Neural cell (in vitro differentiated cells): ENCODE measurements around the gene FOXRED1. TPM values are rescaled to one million over a fixed set of nuclear protein-coding genes. Genes with fewer than 3 reads are reported as not detected.

ENCODE experiments used
- H2AFZ ChIP-seq: fragments of 200-600, 300-800 bp; sonication (generic), shearing (Covaris generic); 2 replicates; pipeline ENCODE4 v1.6.0; 2014; ENCODE audit warnings: low read depth, mild to moderate bottlenecking, antibody characterized with exemption, low read length, moderate library complexity
- H3F3A ChIP-seq: fragments of 200-600 bp; shearing (Covaris generic); 2 replicates; pipeline ENCODE4 v1.6.1; 2016; ENCODE audit warnings: mild to moderate bottlenecking, moderate library complexity, mixed read lengths, antibody characterized with exemption, low read length; ENCODE audit not compliant: insufficient read depth, poor library complexity, severe bottlenecking
- H3K27ac ChIP-seq: fragments of 200-600, 300-800 bp; sonication (generic), shearing (Covaris generic); 2 replicates; pipeline ENCODE4 v1.5.1; 2014; ENCODE audit warnings: mild to moderate bottlenecking, low read length, moderate library complexity
- H3K27me3 ChIP-seq: fragments of 300-800, 200-600 bp; sonication (generic), shearing (Covaris generic); 2 replicates; pipeline ENCODE4 v1.6.0; 2014; ENCODE audit warnings: mild to moderate bottlenecking, low read depth, low read length, moderate library complexity; ENCODE audit not compliant: insufficient read depth
- H3K36me3 ChIP-seq: fragments of 300-800, 200-600 bp; sonication (generic), shearing (Covaris generic); 2 replicates; pipeline ENCODE4 v1.5.1; 2014; ENCODE audit warnings: mild to moderate bottlenecking, antibody characterized with exemption, low read length, moderate library complexity; ENCODE audit not compliant: insufficient read depth
- H3K4me2 ChIP-seq: fragments of 300-800, 200-600 bp; sonication (generic), shearing (Covaris generic); 2 replicates; pipeline ENCODE4 v1.6.0; 2014; ENCODE audit warnings: mild to moderate bottlenecking, low read length
- H3K4me3 ChIP-seq: fragments of 300-800, 200-600 bp; sonication (generic), shearing (Covaris generic); 2 replicates; pipeline ENCODE4 v1.5.1; 2014; ENCODE audit warnings: mild to moderate bottlenecking, low read length, moderate library complexity
- H3K79me2 ChIP-seq: fragments of 200-600 bp; shearing (Covaris generic); replicated peaks from 2 replicates; pipeline ENCODE4 v1.6.0; 2014; ENCODE audit warnings: mild to moderate bottlenecking, low read length, moderate library complexity; ENCODE audit not compliant: insufficient read depth
- H3K9ac ChIP-seq: fragments of 300-800, 200-600 bp; sonication (generic), shearing (Covaris generic); 2 replicates; pipeline ENCODE4 v1.6.1; 2016; ENCODE audit warnings: mild to moderate bottlenecking, low read length, mixed read lengths
- H3K9me2 ChIP-seq: fragments of 200-600 bp; shearing (Covaris generic); 2 replicates; pipeline ENCODE4 v1.6.1; 2016; ENCODE audit warnings: mild to moderate bottlenecking, low read length, mixed read lengths; ENCODE audit not compliant: insufficient read depth
- H3K9me3 ChIP-seq: fragments of 200-600, 300-800 bp; sonication (generic), shearing (Covaris generic); 2 replicates; pipeline ENCODE4 v1.6.1; 2016; ENCODE audit warnings: mild to moderate bottlenecking, mixed run types, low read length, moderate library complexity, mixed read lengths
- H4K20me1 ChIP-seq: fragments of 200-600 bp; shearing (Covaris generic); 2 replicates; pipeline ENCODE4 v1.6.1; 2016; ENCODE audit warnings: mild to moderate bottlenecking, mixed run types; ENCODE audit not compliant: insufficient read depth
- EP300 ChIP-seq: fragments of 450-650 bp; conservative IDR thresholded peaks from 2 replicates; pipeline ENCODE4 v1.6.1; 2014; ENCODE audit warnings: antibody characterized with exemption, mild to moderate bottlenecking, moderate library complexity; ENCODE audit not compliant: poor library complexity, severe bottlenecking
- EZH2 ChIP-seq: fragments of 200-600, 300-800 bp; shearing (Covaris generic), sonication (generic); IDR thresholded peaks from 2 replicates; pipeline ENCODE4 v1.6.1; 2014; ENCODE audit warnings: antibody characterized with exemption, low read length, borderline replicate concordance, mild to moderate bottlenecking; ENCODE audit not compliant: insufficient read depth, poor library complexity, severe bottlenecking
- MXI1 ChIP-seq: fragments of 450-650 bp; conservative IDR thresholded peaks from 2 replicates; pipeline ENCODE4 v1.6.1; 2014; ENCODE audit warnings: antibody characterized with exemption, mild to moderate bottlenecking; ENCODE audit not compliant: poor library complexity, severe bottlenecking
- POLR2AphosphoS5 ChIP-seq: IDR thresholded peaks from 2 replicates; pipeline ENCODE4 v1.6.1; 2012
- RAD21 ChIP-seq: fragments of 450-650 bp; conservative IDR thresholded peaks from 2 replicates; pipeline ENCODE4 v1.6.1; 2014; ENCODE audit warnings: antibody characterized with exemption, mild to moderate bottlenecking, moderate library complexity
- SMC3 ChIP-seq: fragments of 450-650 bp; conservative IDR thresholded peaks from 2 replicates; pipeline ENCODE4 v1.6.1; 2014; ENCODE audit warnings: antibody characterized with exemption, mild to moderate bottlenecking, moderate library complexity; ENCODE audit not compliant: poor library complexity
- TAF1 ChIP-seq: IDR thresholded peaks from 2 replicates; pipeline ENCODE4 v1.6.1; 2012; ENCODE audit warnings: low read depth
- polyA plus RNA-seq: library from polyadenylated mRNA; depleted of rRNA; stranded (reverse); fragments of >200 nt; gene quantifications from 2 replicates; pipeline ENCODE4 v1.2.3, GENCODE V29; 2014
- TF ChIP-seq, protein P1 (sequence below): fragments of 450-650 bp; IDR thresholded peaks from 2 replicates; pipeline ENCODE4 v1.5.1; 2014; ENCODE audit warnings: antibody characterized with exemption, mild to moderate bottlenecking, moderate library complexity; ENCODE audit not compliant: poor library complexity, severe bottlenecking
- TF ChIP-seq, protein P2 (sequence below): IDR thresholded peaks from 2 replicates; pipeline ENCODE4 v1.6.1; 2012; ENCODE audit warnings: borderline replicate concordance

FOXRED1 gene
- polyA plus RNA-seq, 1 donor from 2014 or later = 77.3 TPM

DNA sequence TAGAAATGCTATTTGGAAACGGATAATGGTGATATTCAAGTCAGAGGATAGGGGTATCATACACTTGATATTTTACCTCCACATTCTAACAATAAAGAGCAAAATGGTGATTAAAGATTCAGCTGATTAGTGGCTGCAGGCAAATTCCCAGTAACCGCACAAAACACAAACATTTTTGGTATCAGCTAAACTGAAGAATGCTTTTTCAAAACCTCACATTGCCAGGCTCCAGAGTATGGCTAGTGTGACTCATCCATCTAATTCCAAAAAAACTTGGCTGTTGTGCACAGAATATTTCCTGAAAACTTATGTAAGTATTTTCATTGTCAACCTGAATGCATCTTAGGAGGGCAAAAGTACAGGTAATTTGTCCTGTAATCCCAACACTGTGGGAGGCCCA, 11.2 kb upstream of the FOXRED1 start:
- no peaks in the 10 kb centered on the region for H3K27me3 ChIP-seq
- H3K9me2 ChIP-seq = no peaks in the 10 kb centered on the region
- no peak overlapping the region for H3K4me2 ChIP-seq
- no peak overlapping the region for H3K4me3 ChIP-seq
- H2AFZ ChIP-seq = no peak overlapping the region
- no peaks in the 10 kb centered on the region for H3K9me3 ChIP-seq
- H3K36me3 ChIP-seq = peaks cover 19% of the 10 kb centered on the region
- H3K9ac ChIP-seq = no peak overlapping the region
- TF ChIP-seq, protein P1, sequence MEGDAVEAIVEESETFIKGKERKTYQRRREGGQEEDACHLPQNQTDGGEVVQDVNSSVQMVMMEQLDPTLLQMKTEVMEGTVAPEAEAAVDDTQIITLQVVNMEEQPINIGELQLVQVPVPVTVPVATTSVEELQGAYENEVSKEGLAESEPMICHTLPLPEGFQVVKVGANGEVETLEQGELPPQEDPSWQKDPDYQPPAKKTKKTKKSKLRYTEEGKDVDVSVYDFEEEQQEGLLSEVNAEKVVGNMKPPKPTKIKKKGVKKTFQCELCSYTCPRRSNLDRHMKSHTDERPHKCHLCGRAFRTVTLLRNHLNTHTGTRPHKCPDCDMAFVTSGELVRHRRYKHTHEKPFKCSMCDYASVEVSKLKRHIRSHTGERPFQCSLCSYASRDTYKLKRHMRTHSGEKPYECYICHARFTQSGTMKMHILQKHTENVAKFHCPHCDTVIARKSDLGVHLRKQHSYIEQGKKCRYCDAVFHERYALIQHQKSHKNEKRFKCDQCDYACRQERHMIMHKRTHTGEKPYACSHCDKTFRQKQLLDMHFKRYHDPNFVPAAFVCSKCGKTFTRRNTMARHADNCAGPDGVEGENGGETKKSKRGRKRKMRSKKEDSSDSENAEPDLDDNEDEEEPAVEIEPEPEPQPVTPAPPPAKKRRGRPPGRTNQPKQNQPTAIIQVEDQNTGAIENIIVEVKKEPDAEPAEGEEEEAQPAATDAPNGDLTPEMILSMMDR = no peak
- TF ChIP-seq EZH2 (no peak), MXI1 (no peak), EP300 (no peak), RAD21 (no peak), POLR2AphosphoS5 (no peak), SMC3 (no peak), TAF1 (no peak)
- TF ChIP-seq, protein P2, sequence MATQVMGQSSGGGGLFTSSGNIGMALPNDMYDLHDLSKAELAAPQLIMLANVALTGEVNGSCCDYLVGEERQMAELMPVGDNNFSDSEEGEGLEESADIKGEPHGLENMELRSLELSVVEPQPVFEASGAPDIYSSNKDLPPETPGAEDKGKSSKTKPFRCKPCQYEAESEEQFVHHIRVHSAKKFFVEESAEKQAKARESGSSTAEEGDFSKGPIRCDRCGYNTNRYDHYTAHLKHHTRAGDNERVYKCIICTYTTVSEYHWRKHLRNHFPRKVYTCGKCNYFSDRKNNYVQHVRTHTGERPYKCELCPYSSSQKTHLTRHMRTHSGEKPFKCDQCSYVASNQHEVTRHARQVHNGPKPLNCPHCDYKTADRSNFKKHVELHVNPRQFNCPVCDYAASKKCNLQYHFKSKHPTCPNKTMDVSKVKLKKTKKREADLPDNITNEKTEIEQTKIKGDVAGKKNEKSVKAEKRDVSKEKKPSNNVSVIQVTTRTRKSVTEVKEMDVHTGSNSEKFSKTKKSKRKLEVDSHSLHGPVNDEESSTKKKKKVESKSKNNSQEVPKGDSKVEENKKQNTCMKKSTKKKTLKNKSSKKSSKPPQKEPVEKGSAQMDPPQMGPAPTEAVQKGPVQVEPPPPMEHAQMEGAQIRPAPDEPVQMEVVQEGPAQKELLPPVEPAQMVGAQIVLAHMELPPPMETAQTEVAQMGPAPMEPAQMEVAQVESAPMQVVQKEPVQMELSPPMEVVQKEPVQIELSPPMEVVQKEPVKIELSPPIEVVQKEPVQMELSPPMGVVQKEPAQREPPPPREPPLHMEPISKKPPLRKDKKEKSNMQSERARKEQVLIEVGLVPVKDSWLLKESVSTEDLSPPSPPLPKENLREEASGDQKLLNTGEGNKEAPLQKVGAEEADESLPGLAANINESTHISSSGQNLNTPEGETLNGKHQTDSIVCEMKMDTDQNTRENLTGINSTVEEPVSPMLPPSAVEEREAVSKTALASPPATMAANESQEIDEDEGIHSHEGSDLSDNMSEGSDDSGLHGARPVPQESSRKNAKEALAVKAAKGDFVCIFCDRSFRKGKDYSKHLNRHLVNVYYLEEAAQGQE = no peak
- H4K20me1 ChIP-seq = no peaks in the 10 kb centered on the region
- H3F3A ChIP-seq = no peaks in the 10 kb centered on the region
- no peaks in the 10 kb centered on the region for H3K79me2 ChIP-seq
- no peak overlapping the region for H3K27ac ChIP-seq

DNA sequence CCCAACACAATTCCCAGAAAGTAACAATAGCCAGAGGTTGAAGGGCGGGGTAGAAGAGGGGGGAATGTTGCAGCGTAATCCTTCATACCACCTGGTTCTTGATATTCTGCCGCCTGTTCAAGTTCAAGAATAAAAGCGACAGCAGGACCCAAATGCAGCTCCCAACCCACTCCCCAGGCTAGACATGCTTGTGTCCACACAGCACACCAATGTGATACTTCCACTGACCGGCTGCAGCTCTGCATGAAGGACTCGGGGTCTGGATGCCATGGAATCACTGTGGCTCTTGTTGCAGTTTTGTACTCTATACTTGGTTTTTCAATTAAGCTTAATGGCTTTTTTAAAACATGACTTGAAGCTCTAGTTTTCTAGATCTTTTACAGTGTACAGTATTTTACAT, 6.7 kb upstream of the FOXRED1 start:
- Histone ChIP-seq H3F3A (no peaks in the 10 kb centered on the region), H3K36me3 (peaks cover 19% of the 10 kb centered on the region), H3K9ac (no peak overlapping the region), H3K27ac (no peak overlapping the region), H3K79me2 (no peaks in the 10 kb centered on the region), H3K9me2 (no peaks in the 10 kb centered on the region), H3K4me3 (no peak overlapping the region), H3K27me3 (no peaks in the 10 kb centered on the region), H2AFZ (no peak overlapping the region), H3K9me3 (no peaks in the 10 kb centered on the region), H4K20me1 (no peaks in the 10 kb centered on the region), H3K4me2 (no peak overlapping the region)
- TF ChIP-seq EZH2 = no peak
- TF ChIP-seq EP300 = no peak
- no peak for TF ChIP-seq MXI1
- TF ChIP-seq, protein P1 = no peak
- TF ChIP-seq, protein P2 = no peak
- no peak for TF ChIP-seq SMC3
- no peak for TF ChIP-seq TAF1
- no peak for TF ChIP-seq RAD21
- no peak for TF ChIP-seq POLR2AphosphoS5
